ENCODE measurements around the gene SHROOM1. TPM values are rescaled to one million over a fixed set of nuclear protein-coding genes. Genes with fewer than 3 reads are reported as not detected.

The SHROOM1 gene
- total RNA-seq, 1 experiment from 2014 or later = 13.5 TPM

- Histone ChIP-seq H3K27ac (ENCODE audit: low read length) (no peak overlapping the region), H3K27me3 (ENCODE audit: control insufficient read depth, insufficient read depth, low read length) (no peaks in the 10 kb centered on the region), H3K4me3 (ENCODE audit: low read depth in 2 of 2, low read length in 2 of 2) (no peak overlapping the region), H3K9me3 (ENCODE audit: control insufficient read depth, insufficient read depth, low read depth, low read length) (no peaks in the 10 kb centered on the region), H3K36me3 (ENCODE audit: control insufficient read depth, insufficient read depth, low read length) (no peaks in the 10 kb centered on the region), H3K4me1 (ENCODE audit: control insufficient read depth, insufficient read depth, low read length) (peaks cover 6% of the 10 kb centered on the region; the same call in 1 of the 2 replicates)
- ChIA-PET CTCF (no interaction called here), POLR2A (no interaction called here)
- DNase-seq (ENCODE audit: low read depth, low spot score) (no peak), ATAC-seq (no peak)
- BruUV-seq (replicated peaks) = no TSS peak
- in situ Hi-C loops (cut with HindIII; ENCODE audit: low pct_unique_long_range_greater_than_20kb, low sequenced_read_pairs) = no loop called here
- TF ChIP-seq POLR2AphosphoS5 (IDR thresholded peaks at IDR 0.05; ENCODE audit: low read depth, low read length) (no peak), CTCF (IDR thresholded peaks at IDR 0.05) (no peak), SIN3A (IDR thresholded peaks at IDR 0.05; ENCODE audit: borderline replicate concordance, insufficient read depth, low read depth, low read length) (no peak), REST (IDR thresholded peaks at IDR 0.05; ENCODE audit: insufficient read depth in 1 of 2, low read depth in 2 of 2, low read length in 1 of 2) (no peak), TCF7L2 (IDR thresholded peaks at IDR 0.05; ENCODE audit: low read depth, low read length) (no peak)
- intact Hi-C loops (cut with micrococcal nuclease; ENCODE audit: unreplicated experiment) = loop anchor here (10.0 kb wide), 1 partner anchor 442 kb away; no protein-coding TSS in a partner anchor
Measured at GRCh38 chr5:132826424-132827082, 3.9 kb downstream of the SHROOM1 start.

GRCh38 chr5:132825834-132826391, 4.5 kb downstream of the SHROOM1 start:
- BruUV-seq (replicated peaks) = no TSS peak
- intact Hi-C loops (cut with micrococcal nuclease; ENCODE audit: unreplicated experiment) = loop anchor here (10.0 kb wide), 1 partner anchor 441 kb away; no protein-coding TSS in a partner anchor
- CTCF ChIA-PET = no interaction called here

More at GRCh38 chr5:132825834-132826391, 4.5 kb downstream of the SHROOM1 start:
- in situ Hi-C loops (cut with HindIII; ENCODE audit: low pct_unique_long_range_greater_than_20kb, low sequenced_read_pairs) = no loop called here
- DNase-seq (ENCODE audit: low read depth, low spot score) = no peak
- Histone ChIP-seq H3K27me3 (ENCODE audit: control insufficient read depth, insufficient read depth, low read length) (no peaks in the 10 kb centered on the region), H3K9me3 (ENCODE audit: control insufficient read depth, insufficient read depth, low read depth, low read length) (no peaks in the 10 kb centered on the region), H3K27ac (ENCODE audit: low read length) (no peak overlapping the region), H3K36me3 (ENCODE audit: control insufficient read depth, insufficient read depth, low read length) (no peaks in the 10 kb centered on the region), H3K4me1 (ENCODE audit: control insufficient read depth, insufficient read depth, low read length) (peaks cover 9% of the 10 kb centered on the region; the same call in 1 of the 2 replicates), H3K4me3 (ENCODE audit: low read depth in 2 of 2, low read length in 2 of 2) (no peak overlapping the region)
- POLR2A ChIA-PET = no interaction called here
- no peak for TF ChIP-seq POLR2AphosphoS5 (IDR thresholded peaks at IDR 0.05; ENCODE audit: low read depth, low read length)
- no peak for TF ChIP-seq SIN3A (IDR thresholded peaks at IDR 0.05; ENCODE audit: borderline replicate concordance, insufficient read depth, low read depth, low read length)
- TF ChIP-seq REST (IDR thresholded peaks at IDR 0.05; ENCODE audit: insufficient read depth in 1 of 2, low read depth in 2 of 2, low read length in 1 of 2) = no peak
- no peak for TF ChIP-seq TCF7L2 (IDR thresholded peaks at IDR 0.05; ENCODE audit: low read depth, low read length)
- no peak for TF ChIP-seq CTCF (IDR thresholded peaks at IDR 0.05)
- ATAC-seq = no peak
